Spinal cord (tissue), 10 donors: Measurements from ENCODE around the gene RDM1. TPM values are rescaled to one million over a fixed set of nuclear protein-coding genes. Genes with fewer than 3 reads are reported as not detected.
"Not testable (repeated sequence)": the region's sequence is repeated elsewhere in the genome, so short reads cannot be mapped to it uniquely, and the experiment has no call there.

Experiments
- DNase-seq, 6 donors: peaks; one replicate each; pipeline versions ENCODE4 v3.0.0 to v3.0.0-alpha.2; 2013 to 2015; ENCODE audit warnings: low spot score in 6 of 6, low read depth in 4 of 6
- H3K27ac ChIP-seq: one replicate; pipeline ENCODE4 v1.5.1; 2013; ENCODE audit warnings: low read depth, low read length, control low read depth
- H3K27me3 ChIP-seq: one replicate; pipeline ENCODE4 v1.6.1; 2013; ENCODE audit warnings: low read length; ENCODE audit not compliant: control insufficient read depth, insufficient read depth
- H3K36me3 ChIP-seq: one replicate; pipeline ENCODE4 v1.6.1; 2013; ENCODE audit warnings: low read length; ENCODE audit not compliant: control insufficient read depth, insufficient read depth
- H3K4me1 ChIP-seq: one replicate; pipeline ENCODE4 v1.6.1; 2013; ENCODE audit warnings: low read length; ENCODE audit not compliant: control insufficient read depth, insufficient read depth
- H3K4me3 ChIP-seq: one replicate; pipeline ENCODE4 v1.5.1; 2013; ENCODE audit warnings: low read depth, low read length, control low read depth
- H3K9me3 ChIP-seq: one replicate; pipeline ENCODE4 v1.6.1; 2013; ENCODE audit warnings: low read length; ENCODE audit not compliant: control insufficient read depth, insufficient read depth
- WGBS: methylation state at CpG from one replicate; pipeline ENCODE4 v1.1.5; 2013; ENCODE audit warnings: missing lambda C conversion rate; ENCODE audit not compliant: insufficient coverage; 5-methylcytosine and 5-hydroxymethylcytosine counted together
- polyA plus RNA-seq, 2 donors: library from polyadenylated mRNA; unstranded; fragments of 120-200 nt; gene quantifications; one replicate each; pipeline ENCODE4 v1.2.1, GENCODE V29; 2013; ENCODE audit not compliant: insufficient read length in 2 of 2
- total RNA-seq, 2 donors: library from RNA; depleted of rRNA in 1 of 2; stranded (reverse); fragments of 120-200 nt in 1 of 2; fragments of >200 nt in 1 of 2; gene quantifications; one replicate each; pipeline versions ENCODE4 v1.2.3 to v1.2.4, GENCODE V29; 2013 to 2014
- donor health status: healthy.

The RDM1 gene
- total and polyA plus RNA-seq, 4 donors: 1.4 to 2.5 (median 1.9) TPM

DNA sequence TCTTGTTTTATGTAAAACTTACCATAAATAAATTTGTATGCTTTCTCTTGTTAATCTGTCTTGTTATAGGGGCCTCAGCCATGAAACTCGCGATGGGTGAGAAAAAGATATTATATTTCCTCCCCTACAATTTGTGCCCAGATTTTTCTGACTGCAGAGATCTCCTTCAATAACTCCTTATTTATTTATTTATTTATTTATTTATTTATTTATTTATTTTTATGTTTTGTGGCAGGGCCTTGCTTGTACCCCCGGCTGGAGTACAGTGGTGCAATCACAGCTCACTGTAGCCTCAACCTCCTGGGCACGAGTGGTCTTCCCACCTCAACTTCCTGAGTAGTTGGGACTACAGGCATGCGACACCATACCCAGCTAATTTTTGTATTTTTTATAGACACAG, 27.1 kb downstream of the RDM1 start:
- Histone ChIP-seq H3K27ac (no peak overlapping the region), H3K36me3 (no peaks in the 10 kb centered on the region), H3K27me3 (no peaks in the 10 kb centered on the region), H3K4me1 (no peaks in the 10 kb centered on the region), H3K9me3 (peaks cover 2% of the 10 kb centered on the region), H3K4me3 (no peak overlapping the region)
- 100% methylated on average over 2 of the region's 5 CpGs for WGBS
- no peak for DNase-seq

DNA sequence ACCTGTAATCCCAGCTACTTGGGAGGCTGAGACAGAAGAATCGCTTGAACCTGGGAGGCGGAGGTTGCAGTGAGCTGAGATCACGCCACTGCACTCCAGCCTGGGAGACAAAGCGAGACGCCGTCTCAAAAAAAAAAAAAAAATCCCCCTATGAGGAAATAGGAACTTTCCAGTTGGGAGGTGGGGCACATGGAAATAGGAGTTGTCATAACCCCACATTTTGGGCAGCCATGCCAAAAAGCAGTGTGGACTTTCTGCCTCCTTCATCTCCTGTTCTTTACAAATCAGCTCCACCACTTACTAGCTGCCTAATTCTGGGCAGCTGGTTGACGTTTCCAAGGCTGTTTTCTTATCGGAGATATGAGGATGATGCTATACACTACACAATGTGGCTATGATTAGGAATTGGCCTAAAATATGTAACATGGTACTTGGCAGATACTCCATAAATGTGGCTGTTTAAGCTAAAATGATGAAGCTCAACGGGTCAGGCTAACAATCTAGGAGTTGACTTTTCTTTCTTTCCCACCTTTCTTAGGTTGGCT, 28.9 kb downstream of the RDM1 start:
- DNase-seq: no peak
- Histone ChIP-seq H3K27me3 (no peaks in the 10 kb centered on the region), H3K9me3 (peaks cover 2% of the 10 kb centered on the region), H3K4me3 (no peak overlapping the region), H3K4me1 (no peaks in the 10 kb centered on the region), H3K27ac (no peak overlapping the region), H3K36me3 (no peaks in the 10 kb centered on the region)
- no CpG with 5 or more reads among the region's 9 CpGs for WGBS

DNA sequence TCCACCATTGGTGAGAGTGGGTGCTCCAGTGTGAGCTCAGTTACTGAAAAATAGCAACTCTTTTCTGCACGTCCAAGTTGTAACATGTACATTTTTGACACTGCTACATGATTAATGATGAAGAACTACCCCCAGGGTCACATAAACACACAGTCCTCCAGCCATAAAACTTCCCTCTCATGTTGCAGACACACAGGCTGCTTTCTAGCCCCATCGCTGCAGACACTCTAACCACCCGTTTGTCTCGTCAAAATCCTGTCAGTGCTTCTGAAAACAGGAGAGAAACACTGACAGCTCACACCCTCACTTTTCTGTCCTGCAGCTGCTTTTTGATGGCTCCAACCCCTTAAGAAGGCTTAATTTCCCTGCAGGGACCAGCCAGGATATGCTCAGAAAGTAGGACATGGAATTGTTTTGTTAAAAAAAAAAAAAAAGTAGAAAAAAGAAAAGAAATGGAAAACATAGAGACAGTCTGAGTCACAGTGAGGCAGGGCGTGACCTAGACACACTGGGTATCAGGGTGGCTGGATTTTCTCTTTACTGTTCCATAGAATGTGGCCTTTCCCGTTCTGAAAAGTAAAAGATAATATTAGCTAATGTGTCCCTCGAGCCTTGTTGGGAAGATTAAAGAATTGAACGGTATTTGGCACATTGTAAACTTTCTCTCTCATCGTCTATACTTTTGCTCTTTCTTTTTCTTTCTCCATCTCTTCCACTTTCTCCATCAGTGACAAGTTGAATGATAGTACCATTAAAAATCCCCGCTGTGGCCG, 29.7 kb downstream of the RDM1 start:
- 61% methylated on average over 5 of the region's 11 CpGs for WGBS
- DNase-seq: peak in 1 of 6 donors; percentile 4
- no peaks in the 10 kb centered on the region for H3K27me3 ChIP-seq

GRCh38 chr17:35900280-35900679, 30.3 kb downstream of the RDM1 start:
- DNase-seq: no peak
- H3K4me3 ChIP-seq: no peak overlapping the region
- H3K27ac ChIP-seq: no peak overlapping the region
- WGBS: 73% methylated on average over 5 of the region's 5 CpGs
- no peaks in the 10 kb centered on the region for H3K36me3 ChIP-seq
- no peaks in the 10 kb centered on the region for H3K4me1 ChIP-seq
- peaks cover 2% of the 10 kb centered on the region for H3K9me3 ChIP-seq
- no peaks in the 10 kb centered on the region for H3K27me3 ChIP-seq

More for the DNA sequence above, 29.7 kb downstream of the RDM1 start:
- no peak overlapping the region for H3K4me3 ChIP-seq
- H3K9me3 ChIP-seq: peaks cover 2% of the 10 kb centered on the region
- H3K4me1 ChIP-seq: no peaks in the 10 kb centered on the region
- H3K36me3 ChIP-seq: no peaks in the 10 kb centered on the region
- no peak overlapping the region for H3K27ac ChIP-seq

GRCh38 chr17:35898283-35899070, 32.1 kb downstream of the RDM1 start:
- no peaks in the 10 kb centered on the region for H3K27me3 ChIP-seq
- no peak overlapping the region for H3K4me3 ChIP-seq
- H3K36me3 ChIP-seq: no peaks in the 10 kb centered on the region
- H3K27ac ChIP-seq: no peak overlapping the region
- DNase-seq: peak in 1 of 6 donors; percentile 19
- peaks cover 2% of the 10 kb centered on the region for H3K9me3 ChIP-seq
- H3K4me1 ChIP-seq: no peaks in the 10 kb centered on the region
- 55% methylated on average over 4 of the region's 6 CpGs for WGBS

DNA sequence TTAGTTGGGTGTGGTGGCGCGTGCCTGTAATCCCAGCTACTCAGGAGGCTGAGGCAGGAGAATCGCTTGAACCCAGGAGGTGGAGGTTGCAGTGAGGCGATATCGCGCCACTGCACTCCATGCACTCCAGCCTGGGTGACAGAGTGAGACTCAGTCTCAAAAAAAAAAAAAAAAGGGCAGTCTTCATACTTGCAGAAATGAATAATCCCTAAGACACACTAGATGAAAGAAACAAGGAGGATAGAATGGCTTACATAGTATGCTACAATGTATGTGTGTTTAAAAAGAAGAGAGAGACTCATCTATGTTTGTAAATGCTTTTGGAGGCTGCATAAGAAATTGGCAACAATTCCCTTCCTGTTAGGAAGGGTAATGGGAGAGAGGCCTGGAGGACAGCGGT, 32.8 kb downstream of the RDM1 start:
- not testable (repeated sequence) for H3K36me3 ChIP-seq, H3K9me3 ChIP-seq, H3K27me3 ChIP-seq, DNase-seq, H3K27ac ChIP-seq, H3K4me3 ChIP-seq, H3K4me1 ChIP-seq
- 100% methylated on average over 4 of the region's 7 CpGs for WGBS

DNA sequence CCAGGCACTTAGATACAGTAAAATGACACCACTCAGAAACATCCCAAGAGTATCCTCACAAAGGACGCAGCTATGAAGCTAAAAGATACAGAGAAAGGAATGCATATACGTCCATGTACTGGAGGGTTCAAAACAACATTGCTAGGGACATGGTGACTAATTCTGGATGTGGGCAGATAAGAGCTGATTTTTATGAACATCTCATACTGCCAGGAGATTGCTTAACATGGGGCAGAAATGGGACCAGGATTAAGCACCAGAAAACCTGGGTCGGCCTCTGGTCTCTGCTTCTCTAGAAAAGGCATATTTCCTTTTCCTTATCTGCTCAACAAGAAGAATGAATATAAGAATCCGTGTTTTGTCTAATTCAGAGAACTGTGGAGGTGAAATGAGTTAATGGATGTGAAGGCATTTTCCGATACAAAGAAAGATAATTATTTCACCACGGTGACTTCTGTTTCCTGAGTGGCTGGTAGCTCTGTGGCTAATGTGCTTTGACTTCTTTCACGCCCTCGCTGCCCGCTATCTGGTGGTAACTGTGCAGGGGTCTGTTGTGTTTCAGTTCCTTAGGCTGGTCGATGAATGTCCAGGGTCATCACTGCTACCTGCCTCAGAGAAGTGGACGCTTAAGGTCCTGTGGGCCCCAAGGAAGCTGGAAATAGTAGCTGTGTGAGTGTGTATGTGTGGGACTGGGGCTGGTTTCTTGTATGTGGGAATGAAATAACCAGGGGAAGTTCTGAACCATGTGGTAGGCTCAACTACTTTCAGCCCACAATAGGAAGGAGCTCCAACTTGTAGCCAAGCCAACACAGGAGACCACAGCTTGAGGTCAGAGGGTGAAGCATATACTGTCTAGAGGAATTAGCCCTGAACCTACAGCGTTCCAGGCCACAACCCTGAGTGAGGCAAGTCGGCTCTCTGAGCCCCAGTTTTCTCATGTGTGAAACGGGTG, 34.7 kb downstream of the RDM1 start:
- no peak overlapping the region for H3K27ac ChIP-seq
- 96% methylated on average over 11 of the region's 14 CpGs for WGBS
- no peaks in the 10 kb centered on the region for H3K36me3 ChIP-seq
- H3K4me3 ChIP-seq: no peak overlapping the region
- H3K27me3 ChIP-seq: no peaks in the 10 kb centered on the region
- H3K9me3 ChIP-seq: peaks cover 2% of the 10 kb centered on the region
- no peak for DNase-seq
- H3K4me1 ChIP-seq: no peaks in the 10 kb centered on the region

- Histone ChIP-seq H3K4me3 (no peak overlapping the region), H3K36me3 (no peaks in the 10 kb centered on the region), H3K9me3 (no peaks in the 10 kb centered on the region), H3K27ac (no peak overlapping the region), H3K27me3 (no peaks in the 10 kb centered on the region), H3K4me1 (peaks cover 5% of the 10 kb centered on the region)
- no peak for DNase-seq
- 90% methylated on average over 4 of the region's 7 CpGs for WGBS
These were observed 36.4 kb downstream of the RDM1 start for GRCh38 chr17:35894206-35894605.

GRCh38 chr17:35893751-35894150, 36.8 kb downstream of the RDM1 start:
- DNase-seq: no peak
- peaks cover 5% of the 10 kb centered on the region for H3K4me1 ChIP-seq
- no peaks in the 10 kb centered on the region for H3K27me3 ChIP-seq
- H3K27ac ChIP-seq: no peak overlapping the region
- H3K4me3 ChIP-seq: no peak overlapping the region
- no peaks in the 10 kb centered on the region for H3K9me3 ChIP-seq
- 92% methylated on average over 2 of the region's 4 CpGs for WGBS
- no peaks in the 10 kb centered on the region for H3K36me3 ChIP-seq
